GM19324 (cell line): ENCODE measurements around the gene AFG1L.

Experiments used
- ATAC-seq: cut with Tn5 transposase; IDR thresholded peaks from one replicate; pipeline ENCODE4 v1.9.1; 2021; ENCODE audit warnings: mild to moderate bottlenecking, moderate library complexity; ENCODE audit not compliant: unreplicated experiment, low FRiP score

The AFG1L gene

GRCh38 chr6:108565893-108566292, 271.0 kb downstream of the AFG1L start:
- no peak for ATAC-seq

GRCh38 chr6:108566406-108566805, 271.6 kb downstream of the AFG1L start:
- ATAC-seq = no peak

- no peak for ATAC-seq
Observed at GRCh38 chr6:108568101-108568500, 273.2 kb downstream of the AFG1L start.

GRCh38 chr6:108568551-108569305, 273.9 kb downstream of the AFG1L start:
- no peak for ATAC-seq

- ATAC-seq = no peak
Observed at GRCh38 chr6:108570517-108570916, 275.7 kb downstream of the AFG1L start.

- no peak for ATAC-seq
Observed at GRCh38 chr6:108574457-108575141, 279.7 kb downstream of the AFG1L start.
